ENCODE data around the gene KCNK10.

KCNK10 gene

GRCh38 chr14:88321692-88322503 is 1.2 kb downstream of the KCNK10 start:
- no peak for DNase-seq (ENCODE audit: low read depth)

- no peak for DNase-seq (ENCODE audit: low read depth)
These were observed 4.7 kb downstream of the KCNK10 start for GRCh38 chr14:88318406-88318805.

GRCh38 chr14:88316521-88316920 is 6.5 kb downstream of the KCNK10 start:
- DNase-seq (ENCODE audit: low read depth), result no peak

- DNase-seq (ENCODE audit: low read depth), result no peak
These were observed 10.8 kb downstream of the KCNK10 start for GRCh38 chr14:88312257-88312656.

- DNase-seq (ENCODE audit: low read depth), result no peak
These were observed 11.3 kb downstream of the KCNK10 start for GRCh38 chr14:88311780-88312179.

GRCh38 chr14:88310449-88310848 is 12.6 kb downstream of the KCNK10 start:
- DNase-seq (ENCODE audit: low read depth), result no peak

- no peak for DNase-seq (ENCODE audit: low read depth)
These were observed 13.0 kb downstream of the KCNK10 start for GRCh38 chr14:88310021-88310420.

- no peak for DNase-seq (ENCODE audit: low read depth)
These were observed 17.3 kb downstream of the KCNK10 start for GRCh38 chr14:88305528-88306322.

GRCh38 chr14:88303041-88303440 is 20.0 kb downstream of the KCNK10 start:
- no peak for DNase-seq (ENCODE audit: low read depth)

GRCh38 chr14:88301381-88301780 is 21.7 kb downstream of the KCNK10 start:
- no peak for DNase-seq (ENCODE audit: low read depth)

- no peak for DNase-seq (ENCODE audit: low read depth)
These were observed 22.3 kb downstream of the KCNK10 start for GRCh38 chr14:88300817-88301216.

GRCh38 chr14:88299865-88300530 is 23.1 kb downstream of the KCNK10 start:
- DNase-seq (ENCODE audit: low read depth), result no peak

GRCh38 chr14:88297306-88297705 is 25.8 kb downstream of the KCNK10 start:
- no peak for DNase-seq (ENCODE audit: low read depth)

GRCh38 chr14:88296351-88296750 is 26.7 kb downstream of the KCNK10 start:
- DNase-seq (ENCODE audit: low read depth), result no peak

- DNase-seq (ENCODE audit: low read depth), result no peak
These were observed 33.1 kb downstream of the KCNK10 start for GRCh38 chr14:88289996-88290395.

- no peak for DNase-seq (ENCODE audit: low read depth)
These were observed 33.8 kb downstream of the KCNK10 start for GRCh38 chr14:88289234-88289633.

- no peak for DNase-seq (ENCODE audit: low read depth)
These were observed 36.8 kb downstream of the KCNK10 start for GRCh38 chr14:88286309-88286708.

- no peak for DNase-seq (ENCODE audit: low read depth)
These were observed 41.6 kb downstream of the KCNK10 start for GRCh38 chr14:88281447-88281846.

- DNase-seq (ENCODE audit: low read depth), result no peak
These were observed 46.0 kb downstream of the KCNK10 start for GRCh38 chr14:88276923-88277596.

- DNase-seq (ENCODE audit: low read depth), result no peak
These were observed 50.4 kb downstream of the KCNK10 start for GRCh38 chr14:88272390-88273269.

GRCh38 chr14:88271205-88271604 is 51.9 kb downstream of the KCNK10 start:
- DNase-seq (ENCODE audit: low read depth), result no peak
